ENCODE measurements around the gene CHCT1. TPM values are rescaled to one million over a fixed set of nuclear protein-coding genes. Genes with fewer than 3 reads are reported as not detected.

The CHCT1 gene
- total RNA-seq, 2 experiments from 2014 or later: not detected

DNA sequence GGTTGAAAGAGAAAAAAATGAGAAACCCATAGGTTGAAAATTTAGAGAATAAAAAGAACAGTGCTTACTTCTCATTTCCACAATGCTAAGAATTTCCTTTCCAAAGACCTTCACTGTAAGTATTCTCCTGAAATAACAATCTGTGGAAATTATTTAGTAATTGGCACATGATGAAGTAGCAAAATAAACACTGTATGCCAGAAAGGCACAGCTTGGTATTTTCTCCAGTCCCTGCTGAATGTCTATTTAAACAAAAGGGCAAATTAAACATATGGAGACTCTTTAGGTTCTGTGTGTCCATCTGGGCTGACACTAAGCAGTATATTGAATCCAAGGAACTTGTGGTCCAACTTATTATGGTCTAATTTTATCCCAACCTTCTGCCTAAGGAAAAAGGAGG, 46.1 kb downstream of the CHCT1 start:
- Mint-ChIP-seq H3K27ac (no peak overlapping the region), H3K36me3 (ENCODE audit: low read depth) (peaks cover 25% of the 10 kb centered on the region), H3K27me3 (no peaks in the 10 kb centered on the region), H3K4me3 (no peak overlapping the region), H3K9me3 (no peaks in the 10 kb centered on the region), H3K4me1 (ENCODE audit: low read depth) (peaks cover 8% of the 10 kb centered on the region)
- TF ChIP-seq CTCF (IDR thresholded peaks at IDR 0.05): no peak
- intact Hi-C loops (cut with micrococcal nuclease): no loop called here
- ChIA-PET CTCF (no interaction called here), POLR2A (no interaction called here)
- ATAC-seq (no peak), DNase-seq (no peak)

DNA sequence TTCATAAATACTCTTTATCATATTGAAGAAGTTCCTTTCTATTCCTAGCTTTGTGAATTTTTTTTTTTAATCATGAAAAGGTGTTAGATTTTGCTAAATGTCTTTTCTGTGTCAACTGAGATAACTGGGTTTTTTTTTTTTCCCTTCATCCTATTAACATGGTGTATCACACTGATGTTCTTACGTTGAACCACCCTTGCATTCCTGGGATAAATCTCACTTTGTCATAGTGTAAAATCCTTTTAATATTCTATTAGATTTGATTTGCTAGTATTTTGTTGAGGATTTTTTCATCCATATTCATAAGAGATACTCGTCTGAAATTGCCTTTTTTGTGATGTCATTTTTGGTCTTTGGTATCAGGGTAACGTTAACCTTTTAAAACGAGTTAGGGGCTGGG, 49.2 kb downstream of the CHCT1 start:
- ATAC-seq: no peak
- no peak for TF ChIP-seq CTCF (IDR thresholded peaks at IDR 0.05)
- peaks cover 8% of the 10 kb centered on the region for H3K4me1 Mint-ChIP-seq (ENCODE audit: low read depth)
- no peak overlapping the region for H3K27ac Mint-ChIP-seq
- ChIA-PET POLR2A (no interaction called here), CTCF (no interaction called here)
- intact Hi-C loops (cut with micrococcal nuclease): no loop called here
- DNase-seq: no peak
- no peak overlapping the region for H3K4me3 Mint-ChIP-seq
- peaks cover 21% of the 10 kb centered on the region for H3K36me3 Mint-ChIP-seq (ENCODE audit: low read depth)
- H3K9me3 Mint-ChIP-seq: no peaks in the 10 kb centered on the region
- H3K27me3 Mint-ChIP-seq: no peaks in the 10 kb centered on the region

GRCh38 chr17:60472449-60472848, 50.2 kb downstream of the CHCT1 start:
- no peak overlapping the region for H3K27ac Mint-ChIP-seq
- CTCF ChIA-PET: no interaction called here
- no peak for TF ChIP-seq CTCF (IDR thresholded peaks at IDR 0.05)
- peaks cover 25% of the 10 kb centered on the region for H3K36me3 Mint-ChIP-seq (ENCODE audit: low read depth)
- POLR2A ChIA-PET: no interaction called here
- intact Hi-C loops (cut with micrococcal nuclease): no loop called here
- no peak for DNase-seq
- no peak for ATAC-seq
- no peak overlapping the region for H3K4me3 Mint-ChIP-seq
- H3K9me3 Mint-ChIP-seq: no peaks in the 10 kb centered on the region
- peaks cover 8% of the 10 kb centered on the region for H3K4me1 Mint-ChIP-seq (ENCODE audit: low read depth)
- no peaks in the 10 kb centered on the region for H3K27me3 Mint-ChIP-seq

- DNase-seq (no peak), ATAC-seq (no peak)
- Mint-ChIP-seq H3K9me3 (no peaks in the 10 kb centered on the region), H3K36me3 (ENCODE audit: low read depth) (peaks cover 25% of the 10 kb centered on the region), H3K4me3 (no peak overlapping the region), H3K4me1 (ENCODE audit: low read depth) (peaks cover 8% of the 10 kb centered on the region), H3K27me3 (no peaks in the 10 kb centered on the region), H3K27ac (no peak overlapping the region)
- ChIA-PET POLR2A (no interaction called here), CTCF (no interaction called here)
- intact Hi-C loops (cut with micrococcal nuclease): no loop called here
- TF ChIP-seq CTCF (IDR thresholded peaks at IDR 0.05): no peak
Observed at GRCh38 chr17:60473788-60474187, 51.5 kb downstream of the CHCT1 start.

Other genes with a start within 250 kb of the CHCT1 start
- gene USP32, start 30.4 kb upstream of the CHCT1 start, total RNA-seq: 10 to 100 TPM; 26.5 TPM
- 10 to 100 TPM; 22.5 to 22.8 TPM for gene APPBP2, start 103.8 kb downstream of the CHCT1 start, total RNA-seq
- gene PPM1D, start 177.7 kb downstream of the CHCT1 start, total RNA-seq: 10 to 100 TPM; 11.6 to 12.3 TPM